ENCODE results near the gene KDM4F. TPM values are rescaled to one million over a fixed set of nuclear protein-coding genes. Genes with fewer than 3 reads are reported as not detected.

The KDM4F gene
- total RNA-seq, 1 donor from 2014 or later: not detected

GRCh38 chr11:95055283-95055897 is 6.2 kb downstream of the KDM4F start:
- intact Hi-C loops (cut with DNase I): no loop called here
- TF ChIP-seq CTCF (IDR thresholded peaks at IDR 0.05): no peak
- H3K4me1 ChIP-seq: no peaks in the 10 kb centered on the region
- H3K4me3 ChIP-seq: no peak overlapping the region
- no peaks in the 10 kb centered on the region for H3K36me3 ChIP-seq
- H3K27me3 ChIP-seq: no peaks in the 10 kb centered on the region
- H3K27ac ChIP-seq: no peak overlapping the region
- H3K9me3 ChIP-seq: no peaks in the 10 kb centered on the region
- DNase-seq (ENCODE audit: low spot score in 2 of 2): no peak

DNA sequence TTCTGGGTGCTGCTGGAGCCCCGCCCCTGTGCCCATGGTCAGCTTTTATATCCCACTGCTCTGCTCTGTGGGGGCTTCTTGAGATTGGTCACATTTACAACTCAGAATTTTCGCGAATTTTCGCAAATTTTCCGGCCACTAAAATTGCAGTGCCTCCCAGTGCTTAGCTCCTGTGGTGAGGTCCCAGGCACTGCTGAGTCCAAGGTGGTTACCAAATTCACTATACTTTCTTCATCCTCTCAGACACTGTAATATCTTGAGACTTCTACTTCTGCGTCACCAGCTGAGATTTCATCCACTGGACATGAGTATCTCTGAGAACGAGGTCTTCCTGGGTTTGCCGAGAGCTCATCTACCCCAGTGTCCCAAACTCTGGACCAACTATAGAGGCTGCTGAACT is 8.7 kb downstream of the KDM4F start:
- TF ChIP-seq CTCF (IDR thresholded peaks at IDR 0.05): no peak
- no peaks in the 10 kb centered on the region for H3K4me1 ChIP-seq
- no peaks in the 10 kb centered on the region for H3K27me3 ChIP-seq
- intact Hi-C loops (cut with DNase I): no loop called here
- no peaks in the 10 kb centered on the region for H3K9me3 ChIP-seq
- no peaks in the 10 kb centered on the region for H3K36me3 ChIP-seq
- no peak for DNase-seq (ENCODE audit: low spot score in 2 of 2)
- no peak overlapping the region for H3K4me3 ChIP-seq
- H3K27ac ChIP-seq: no peak overlapping the region

GRCh38 chr11:95058621-95059020 is 9.4 kb downstream of the KDM4F start:
- H3K27ac ChIP-seq: no peak overlapping the region
- H3K36me3 ChIP-seq: no peaks in the 10 kb centered on the region
- no peaks in the 10 kb centered on the region for H3K27me3 ChIP-seq
- no peak for TF ChIP-seq CTCF (IDR thresholded peaks at IDR 0.05)
- no peaks in the 10 kb centered on the region for H3K4me1 ChIP-seq
- intact Hi-C loops (cut with DNase I): no loop called here
- no peaks in the 10 kb centered on the region for H3K9me3 ChIP-seq
- no peak for DNase-seq (ENCODE audit: low spot score in 2 of 2)
- H3K4me3 ChIP-seq: no peak overlapping the region

DNA sequence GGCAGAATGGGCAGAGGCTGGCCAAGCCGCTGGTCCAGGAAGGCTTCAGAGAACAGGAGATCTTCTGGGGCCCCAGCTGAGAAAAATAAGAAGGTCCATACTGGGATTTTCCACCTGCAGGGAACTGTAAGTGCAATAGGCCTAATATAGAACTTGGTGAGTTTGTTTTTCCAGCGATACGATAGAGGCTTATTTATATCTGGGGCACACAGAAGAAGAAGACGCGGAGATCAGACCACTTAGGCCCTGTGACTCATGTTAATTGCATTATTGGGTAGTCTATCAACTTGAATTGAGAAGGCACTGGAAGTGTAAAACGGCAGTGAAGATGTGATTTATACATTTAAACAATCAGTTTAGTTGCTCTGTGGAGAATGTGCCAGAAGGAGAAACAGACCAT is 9.8 kb downstream of the KDM4F start:
- DNase-seq (ENCODE audit: low spot score in 2 of 2): no peak
- Histone ChIP-seq H3K4me1 (no peaks in the 10 kb centered on the region), H3K27ac (no peak overlapping the region), H3K36me3 (no peaks in the 10 kb centered on the region), H3K4me3 (no peak overlapping the region), H3K9me3 (no peaks in the 10 kb centered on the region), H3K27me3 (no peaks in the 10 kb centered on the region)
- TF ChIP-seq CTCF (IDR thresholded peaks at IDR 0.05): no peak
- intact Hi-C loops (cut with DNase I): no loop called here

DNA sequence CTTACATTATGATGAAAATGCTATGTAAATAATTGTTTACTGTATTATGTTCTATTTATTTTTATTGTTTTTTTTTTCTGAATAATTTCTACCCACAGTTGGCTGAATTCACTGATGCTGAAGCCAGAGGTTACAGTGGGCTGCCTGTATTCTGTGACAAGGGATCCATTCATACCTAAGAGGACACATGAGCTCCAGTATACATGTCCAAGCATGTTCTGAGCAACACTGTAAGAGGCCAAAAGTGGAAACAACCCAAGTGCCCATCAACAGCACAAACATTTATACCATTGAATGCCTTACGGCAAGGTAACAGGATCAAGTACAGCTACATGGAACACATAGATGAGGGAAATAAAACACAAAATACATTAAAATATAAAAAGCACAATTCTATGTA is 16.1 kb downstream of the KDM4F start:
- no peak for TF ChIP-seq CTCF (IDR thresholded peaks at IDR 0.05)
- Histone ChIP-seq H3K9me3 (no peaks in the 10 kb centered on the region), H3K27me3 (no peaks in the 10 kb centered on the region), H3K27ac (no peak overlapping the region), H3K36me3 (no peaks in the 10 kb centered on the region), H3K4me3 (no peak overlapping the region), H3K4me1 (peaks cover 0 to 10% of the 10 kb centered on the region in 2 donors)
- intact Hi-C loops (cut with DNase I): loop anchor here (5.0 to 10.0 kb wide), 4 partner anchors 42 to 642 kb away; partner anchors contain the start of genes ANKRD49, MRE11 and SESN3
- DNase-seq (ENCODE audit: low spot score in 2 of 2): no peak

DNA sequence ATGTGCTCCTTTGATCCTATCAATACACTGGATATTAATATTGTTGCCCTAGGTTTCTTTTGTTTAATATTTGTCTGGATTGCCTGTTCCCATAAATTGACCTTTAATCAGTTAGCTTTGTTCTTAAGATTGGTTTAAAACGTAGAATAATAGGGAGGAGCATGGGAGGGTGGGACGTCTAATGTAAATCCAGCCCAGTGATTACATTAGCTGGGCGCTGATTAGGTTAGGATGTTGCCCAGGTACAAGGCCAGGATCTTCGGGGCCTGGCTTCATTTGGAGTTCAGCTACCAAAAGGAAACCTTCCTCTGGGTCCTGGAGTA is 17.5 kb downstream of the KDM4F start, which contains the start of gene SRSF8:
TSS of gene SRSF8 (plus strand) at position 204 of the 323 bp plus-strand sequence. CDS start 308 bp downstream, outside the sequence.
- Histone ChIP-seq H3K36me3 (peaks cover 0 to 3% of the 10 kb centered on the region in 2 donors), H3K4me3 (peak within 1 kb of the TSS; percentile 88 to 95), H3K27ac (peak within 1 kb of the TSS; percentile 98 to 99), H3K4me1 (peaks cover 0 to 14% of the 10 kb centered on the region in 2 donors), H3K27me3 (no peaks in the 10 kb centered on the region), H3K9me3 (no peaks in the 10 kb centered on the region)
- TF ChIP-seq CTCF (IDR thresholded peaks at IDR 0.05): no peak
- intact Hi-C loops (cut with DNase I): loop anchor here (1.0 to 10.0 kb wide), 6 partner anchors 41 to 724 kb away; partner anchors contain the start of genes ANKRD49, CEP57, MRE11 and SESN3
- no peak for DNase-seq (ENCODE audit: low spot score in 2 of 2)

Measured in ascending aorta (tissue), 2 donors.